Activated CD8-positive, alpha-beta memory T cell treated with anti-CD3 and anti-CD28 coated beads for 48 hours (primary cell): ENCODE measurements around the gene PICK1.
"Not testable (repeated sequence)": the region's sequence is repeated elsewhere in the genome, so short reads cannot be mapped to it uniquely, and the experiment has no call there.

Source experiments
- DNase-seq, 3 experiments: peaks; one replicate each; pipeline ENCODE4 v3.0.0-alpha.2; 2020; ENCODE audit warnings: low read depth in 2 of 3, low spot score in 2 of 3

Gene PICK1

GRCh38 chr22:38073150-38074130 is 16.2 kb downstream of the PICK1 start:
- DNase-seq = no peak

- DNase-seq = no peak
These were observed 17.2 kb downstream of the PICK1 start for GRCh38 chr22:38074181-38075104.

- no peak for DNase-seq
These were observed 18.1 kb downstream of the PICK1 start for GRCh38 chr22:38075105-38075825.

- no peak for DNase-seq
These were observed 18.8 kb downstream of the PICK1 start for GRCh38 chr22:38075961-38076360.

- no peak for DNase-seq
These were observed 19.9 kb downstream of the PICK1 start for GRCh38 chr22:38077096-38077495.

- DNase-seq = no peak
These were observed 20.4 kb downstream of the PICK1 start for GRCh38 chr22:38077595-38077994.

GRCh38 chr22:38078046-38078840 is 21.0 kb downstream of the PICK1 start:
- DNase-seq = no peak

- DNase-seq = not testable (repeated sequence)
These were observed 22.0 kb downstream of the PICK1 start for GRCh38 chr22:38079208-38079607.

GRCh38 chr22:38079804-38080203 is 22.6 kb downstream of the PICK1 start:
- no peak for DNase-seq

GRCh38 chr22:38080474-38080849 is 23.3 kb downstream of the PICK1 start:
- no peak for DNase-seq

- no peak for DNase-seq
These were observed 23.8 kb downstream of the PICK1 start for GRCh38 chr22:38080850-38081635.

- no peak for DNase-seq
These were observed 24.4 kb downstream of the PICK1 start for GRCh38 chr22:38081636-38081940.

GRCh38 chr22:38081941-38082828 is 25.0 kb downstream of the PICK1 start:
- DNase-seq = no peak

- DNase-seq = no peak
These were observed 25.9 kb downstream of the PICK1 start for GRCh38 chr22:38082986-38083710.

- DNase-seq = no peak
These were observed 26.9 kb downstream of the PICK1 start, which contains the start of gene SLC16A8 for GRCh38 chr22:38083931-38084631. Gene SLC16A8, minus strand, starts transcription at chr22:38084184. Its CDS starts 1,311 bp downstream, at chr22:38082873.

- DNase-seq = no peak
These were observed 27.9 kb downstream of the PICK1 start for GRCh38 chr22:38085056-38085455.

- no peak for DNase-seq
These were observed 28.3 kb downstream of the PICK1 start for GRCh38 chr22:38085501-38085900.
